ENCODE results near the gene BRIX1.

DNA sequence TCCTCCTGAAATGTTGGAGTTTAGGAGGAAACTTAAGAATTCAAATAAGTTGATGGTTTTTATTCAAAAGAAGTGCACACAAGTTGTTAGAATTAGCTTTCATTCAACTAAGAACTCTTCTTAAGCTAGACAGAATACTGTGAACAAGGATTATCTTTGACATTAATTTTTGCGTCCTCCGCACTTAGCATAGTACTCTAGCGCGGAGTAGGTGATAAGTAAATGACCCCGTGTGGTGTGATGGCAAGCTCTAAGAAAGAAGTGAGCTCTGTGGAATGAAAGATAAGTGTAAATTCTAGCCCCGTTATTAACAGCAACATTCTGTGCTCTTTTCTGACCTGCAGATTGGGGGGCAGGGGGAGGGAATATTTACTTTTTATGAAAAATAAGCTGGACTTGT, 1.0 kb downstream of the BRIX1 start:
- TF ChIP-seq, protein P1, sequence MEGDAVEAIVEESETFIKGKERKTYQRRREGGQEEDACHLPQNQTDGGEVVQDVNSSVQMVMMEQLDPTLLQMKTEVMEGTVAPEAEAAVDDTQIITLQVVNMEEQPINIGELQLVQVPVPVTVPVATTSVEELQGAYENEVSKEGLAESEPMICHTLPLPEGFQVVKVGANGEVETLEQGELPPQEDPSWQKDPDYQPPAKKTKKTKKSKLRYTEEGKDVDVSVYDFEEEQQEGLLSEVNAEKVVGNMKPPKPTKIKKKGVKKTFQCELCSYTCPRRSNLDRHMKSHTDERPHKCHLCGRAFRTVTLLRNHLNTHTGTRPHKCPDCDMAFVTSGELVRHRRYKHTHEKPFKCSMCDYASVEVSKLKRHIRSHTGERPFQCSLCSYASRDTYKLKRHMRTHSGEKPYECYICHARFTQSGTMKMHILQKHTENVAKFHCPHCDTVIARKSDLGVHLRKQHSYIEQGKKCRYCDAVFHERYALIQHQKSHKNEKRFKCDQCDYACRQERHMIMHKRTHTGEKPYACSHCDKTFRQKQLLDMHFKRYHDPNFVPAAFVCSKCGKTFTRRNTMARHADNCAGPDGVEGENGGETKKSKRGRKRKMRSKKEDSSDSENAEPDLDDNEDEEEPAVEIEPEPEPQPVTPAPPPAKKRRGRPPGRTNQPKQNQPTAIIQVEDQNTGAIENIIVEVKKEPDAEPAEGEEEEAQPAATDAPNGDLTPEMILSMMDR (conservative IDR thresholded peaks at IDR 0.05; ENCODE audit: low read length), result 0 out of 2 replicates have a peak, but pooled peaks have one; percentile 15
- TF ChIP-seq EZH2phosphoT487 (IDR thresholded peaks at IDR 0.05; ENCODE audit: borderline replicate concordance, low read depth, low read length), result no peak
